Measurements from ENCODE around the gene SLC35E2B. TPM values are rescaled to one million over a fixed set of nuclear protein-coding genes. Genes with fewer than 3 reads are reported as not detected.
A peak's percentile ranks its signal among the peaks of the same experiment; 100 is the strongest.

SLC35E2B gene
- total and polyA plus RNA-seq, 12 donors = 8.4 to 30.7 (median 17.0) TPM

DNA sequence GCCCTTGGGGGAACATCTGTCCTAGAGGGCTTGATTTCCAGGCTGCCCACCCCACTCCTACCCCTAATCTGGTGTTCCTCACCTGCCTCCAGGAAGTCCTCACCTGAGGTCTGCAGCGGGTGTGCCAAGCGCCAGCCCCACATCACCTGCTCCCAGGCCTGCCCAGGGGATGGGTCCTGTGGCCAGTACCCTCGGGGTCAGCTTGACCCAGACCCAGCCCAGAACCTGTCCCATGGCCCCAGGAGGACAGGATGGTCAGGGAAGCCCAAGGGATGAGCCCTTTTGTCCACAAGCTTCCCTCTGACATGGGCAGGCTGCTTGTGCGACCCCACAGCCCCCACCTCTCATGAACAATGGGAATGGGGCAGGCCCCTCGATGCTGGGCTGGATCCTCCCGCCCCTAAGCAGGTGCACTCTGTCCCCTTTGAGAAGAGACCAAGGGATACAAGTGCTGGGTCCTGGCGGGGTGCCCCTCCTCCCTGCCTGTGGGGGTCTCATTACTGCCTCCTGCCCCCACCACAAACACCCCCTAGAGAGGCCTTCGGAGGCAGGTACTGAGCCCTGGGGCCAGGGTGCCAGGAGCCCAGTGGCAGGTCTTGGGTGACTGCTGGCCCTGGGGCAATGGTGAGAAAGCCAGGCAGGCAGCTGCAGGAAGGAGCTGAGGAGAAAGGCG lies 74.1 kb downstream of the SLC35E2B start:
- intact Hi-C loops (cut with DNase I) = no loop called here
- WGBS, 2 donors = 94 to 95% methylated on average over 9 of the region's 9 CpGs
- ATAC-seq (no peak), DNase-seq (peak in 1 of 2 donors; percentile 9)
- Histone ChIP-seq H3K4me1 (peaks cover 7 to 58% (median 46%) of the 10 kb centered on the region in 9 donors), H3K4me3 (no peak overlapping the region), H3K27ac (peak overlapping the region in 2 of 10 donors; percentile 26 to 73), H3K36me3 (peaks cover 0 to 24% (median 0%) of the 10 kb centered on the region in 9 donors), H3K9me3 (no peaks in the 10 kb centered on the region), H3K27me3 (no peaks in the 10 kb centered on the region)
- TF ChIP-seq CTCF (IDR thresholded peaks at IDR 0.05) = no peak

DNA sequence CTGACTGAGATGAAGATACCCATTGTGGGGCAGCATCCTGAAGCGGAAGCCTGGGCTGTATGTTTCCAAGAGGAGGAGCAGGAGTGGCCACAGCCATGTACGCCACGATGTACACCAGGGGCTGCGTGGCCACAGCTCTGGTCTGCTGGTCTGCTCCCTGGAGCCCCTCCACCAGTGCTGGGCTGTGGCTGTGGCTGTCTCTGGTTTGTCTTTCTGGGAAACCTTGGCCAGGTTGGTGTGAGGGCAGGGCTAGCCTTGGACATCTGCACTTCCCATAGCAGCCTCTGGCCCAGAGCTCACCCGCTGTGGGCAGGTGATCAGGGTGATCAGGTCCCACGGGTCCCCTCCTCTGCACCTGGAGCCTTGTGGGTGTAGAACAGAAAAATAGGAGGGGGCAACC lies 74.7 kb downstream of the SLC35E2B start:
- ATAC-seq (no peak), DNase-seq (peak in 1 of 2 donors; percentile 5)
- H3K4me1 ChIP-seq = peaks cover 7 to 64% (median 48%) of the 10 kb centered on the region in 9 donors
- WGBS, 2 donors = 91 to 92% methylated on average over 6 of the region's 6 CpGs
- no peak for TF ChIP-seq CTCF (IDR thresholded peaks at IDR 0.05)
- peaks cover 0 to 24% (median 0%) of the 10 kb centered on the region in 9 donors for H3K36me3 ChIP-seq
- H3K27ac ChIP-seq = no peak overlapping the region
- intact Hi-C loops (cut with DNase I) = no loop called here
- H3K27me3 ChIP-seq = no peaks in the 10 kb centered on the region
- no peaks in the 10 kb centered on the region for H3K9me3 ChIP-seq
- no peak overlapping the region for H3K4me3 ChIP-seq

- WGBS, 2 donors = 90 to 91% methylated on average over 11 of the region's 11 CpGs
- Histone ChIP-seq H3K36me3 (peaks cover 0 to 24% (median 0%) of the 10 kb centered on the region in 9 donors), H3K4me3 (peak overlapping the region in 1 of 10 donors; percentile 98), H3K27me3 (no peaks in the 10 kb centered on the region), H3K4me1 (peaks cover 7 to 66% (median 48%) of the 10 kb centered on the region in 9 donors), H3K9me3 (no peaks in the 10 kb centered on the region), H3K27ac (no peak overlapping the region)
- intact Hi-C loops (cut with DNase I) = no loop called here
- peak in 1 of 2 donors; percentile 6 for DNase-seq
- TF ChIP-seq CTCF (IDR thresholded peaks at IDR 0.05) = no peak
- ATAC-seq = no peak
Measured at GRCh38 chr1:1617516-1617915, 75.1 kb downstream of the SLC35E2B start.

DNA sequence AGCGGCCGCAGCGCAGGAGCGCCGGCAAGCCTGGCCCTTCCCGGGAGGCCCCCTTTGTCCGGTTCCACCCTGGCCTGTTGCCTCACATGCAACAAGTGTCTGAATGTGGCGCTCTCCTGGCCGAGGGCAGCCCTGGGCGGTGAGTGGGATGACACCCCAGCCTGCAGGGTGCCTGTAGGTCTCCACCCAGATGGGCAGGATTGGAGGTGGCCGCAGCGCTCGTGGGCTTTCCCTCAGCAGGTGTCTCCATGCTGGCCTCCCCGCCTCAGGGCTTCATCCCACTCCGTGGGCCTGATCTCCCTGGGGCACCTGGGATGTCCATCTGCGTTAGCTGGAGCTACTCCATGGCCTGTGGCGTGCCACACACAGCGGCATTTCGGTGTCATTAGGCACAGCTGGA lies 75.8 kb downstream of the SLC35E2B start:
- peaks cover 7 to 64% (median 48%) of the 10 kb centered on the region in 9 donors for H3K4me1 ChIP-seq
- no peak for TF ChIP-seq CTCF (IDR thresholded peaks at IDR 0.05)
- DNase-seq (peak in 1 of 2 donors; percentile 18), ATAC-seq (no peak)
- H3K9me3 ChIP-seq = no peaks in the 10 kb centered on the region
- 78% methylated on average over 19 of the region's 19 CpGs for WGBS, 2 donors
- intact Hi-C loops (cut with DNase I) = no loop called here
- H3K27me3 ChIP-seq = no peaks in the 10 kb centered on the region
- peak overlapping the region in 8 of 10 donors; percentile 98 to 100 (median 100) for H3K27ac ChIP-seq
- peak overlapping the region; percentile 89 to 100 (median 97) for H3K4me3 ChIP-seq
- H3K36me3 ChIP-seq = peaks cover 0 to 24% (median 0%) of the 10 kb centered on the region in 9 donors
